ENCODE results near the gene SYCP3.

- TF ChIP-seq EZH2 (IDR thresholded peaks at IDR 0.05; ENCODE audit: borderline replicate concordance): no peak
- TF ChIP-seq, protein P1, sequence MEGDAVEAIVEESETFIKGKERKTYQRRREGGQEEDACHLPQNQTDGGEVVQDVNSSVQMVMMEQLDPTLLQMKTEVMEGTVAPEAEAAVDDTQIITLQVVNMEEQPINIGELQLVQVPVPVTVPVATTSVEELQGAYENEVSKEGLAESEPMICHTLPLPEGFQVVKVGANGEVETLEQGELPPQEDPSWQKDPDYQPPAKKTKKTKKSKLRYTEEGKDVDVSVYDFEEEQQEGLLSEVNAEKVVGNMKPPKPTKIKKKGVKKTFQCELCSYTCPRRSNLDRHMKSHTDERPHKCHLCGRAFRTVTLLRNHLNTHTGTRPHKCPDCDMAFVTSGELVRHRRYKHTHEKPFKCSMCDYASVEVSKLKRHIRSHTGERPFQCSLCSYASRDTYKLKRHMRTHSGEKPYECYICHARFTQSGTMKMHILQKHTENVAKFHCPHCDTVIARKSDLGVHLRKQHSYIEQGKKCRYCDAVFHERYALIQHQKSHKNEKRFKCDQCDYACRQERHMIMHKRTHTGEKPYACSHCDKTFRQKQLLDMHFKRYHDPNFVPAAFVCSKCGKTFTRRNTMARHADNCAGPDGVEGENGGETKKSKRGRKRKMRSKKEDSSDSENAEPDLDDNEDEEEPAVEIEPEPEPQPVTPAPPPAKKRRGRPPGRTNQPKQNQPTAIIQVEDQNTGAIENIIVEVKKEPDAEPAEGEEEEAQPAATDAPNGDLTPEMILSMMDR (IDR thresholded peaks at IDR 0.05; ENCODE audit: poor library complexity): no peak
Measured at GRCh38 chr12:101780599-101780998, 41.3 kb upstream of the SYCP3 start.

Measured in hepatocyte (in vitro differentiated cells).